AG10803 (cell line): ENCODE data around the gene TGFB1I1.
"Not testable (repeated sequence)": the region's sequence is repeated elsewhere in the genome, so short reads cannot be mapped to it uniquely, and the experiment has no call there.

Experiments used
- DNase-seq: peaks from one replicate; pipeline ENCODE4 v3.0.0; 2010; ENCODE audit warnings: low read depth
- H3K4me3 ChIP-seq: 2 replicates; pipeline ENCODE4 v1.5.1; 2011; ENCODE audit warnings: mild to moderate bottlenecking, low read length, control low read depth
- CTCF ChIP-seq: conservative IDR thresholded peaks from 2 replicates; pipeline ENCODE4 v1.5.1; 2011; ENCODE audit warnings: mild to moderate bottlenecking, low read length, control low read depth, inconsistent platforms

The TGFB1I1 gene

GRCh38 chr16:31429314-31429713 lies 42.6 kb upstream of the TGFB1I1 start:
- DNase-seq, result no peak
- TF ChIP-seq CTCF, result no peak
- H3K4me3 ChIP-seq, result no peak overlapping the region

- TF ChIP-seq CTCF, result no peak
- H3K4me3 ChIP-seq, result no peak overlapping the region
- no peak for DNase-seq
Measured at GRCh38 chr16:31429796-31430195, 42.2 kb upstream of the TGFB1I1 start.

- no peak overlapping the region for H3K4me3 ChIP-seq
- TF ChIP-seq CTCF, result no peak
- DNase-seq, result no peak
Measured at GRCh38 chr16:31430380-31431052, 41.4 kb upstream of the TGFB1I1 start.

- TF ChIP-seq CTCF, result no peak
- no peak overlapping the region for H3K4me3 ChIP-seq
- no peak for DNase-seq
Measured at GRCh38 chr16:31435341-31436220, 36.4 kb upstream of the TGFB1I1 start.

- TF ChIP-seq CTCF, result no peak
- no peak overlapping the region for H3K4me3 ChIP-seq
- no peak for DNase-seq
Measured at GRCh38 chr16:31436221-31437045, 35.5 kb upstream of the TGFB1I1 start.

GRCh38 chr16:31438414-31438813 lies 33.5 kb upstream of the TGFB1I1 start:
- TF ChIP-seq CTCF, result no peak
- DNase-seq, result no peak
- H3K4me3 ChIP-seq, result no peak overlapping the region

- H3K4me3 ChIP-seq, DNase-seq: not testable (repeated sequence)
Measured at GRCh38 chr16:31439023-31439422, 32.9 kb upstream of the TGFB1I1 start.
